Chondrocyte (in vitro differentiated cells): ENCODE results near the gene PRELID1. TPM values are rescaled to one million over a fixed set of nuclear protein-coding genes. Genes with fewer than 3 reads are reported as not detected.

Experiments
- DNase-seq: peaks from one replicate; pipeline ENCODE4 v3.0.0; 2021; ENCODE audit warnings: mixed read lengths, low spot score
- H3K27ac Mint-ChIP-seq: one replicate; pipeline ENCODE4 v1.8.0; 2021; ENCODE audit warnings: mild to moderate bottlenecking, moderate library complexity, mixed read lengths; ENCODE audit not compliant: unreplicated experiment
- H3K27me3 Mint-ChIP-seq: 2 replicates; pipeline ENCODE4 v1.8.0; 2021; ENCODE audit warnings: low read depth, mixed read lengths
- H3K36me3 Mint-ChIP-seq: 2 replicates; pipeline ENCODE4 v1.8.0; 2021; ENCODE audit warnings: low read depth, mixed read lengths
- H3K4me1 Mint-ChIP-seq: 2 replicates; pipeline ENCODE4 v1.8.0; 2021; ENCODE audit warnings: low read depth, mild to moderate bottlenecking, mixed read lengths
- H3K4me3 Mint-ChIP-seq: one replicate; pipeline ENCODE4 v1.8.0; 2021; ENCODE audit warnings: mild to moderate bottlenecking, moderate library complexity, mixed read lengths; ENCODE audit not compliant: unreplicated experiment
- H3K9me3 Mint-ChIP-seq: 2 replicates; pipeline ENCODE4 v1.8.0; 2021; ENCODE audit warnings: low read depth, mixed read lengths
- CTCF ChIP-seq: fragments of 200-600 bp; sonication (generic); IDR thresholded peaks from 2 replicates; pipeline ENCODE4 v1.5.0; 2021; ENCODE audit warnings: antibody characterized with exemption, mild to moderate bottlenecking, moderate library complexity
- total RNA-seq: library from RNA; stranded (reverse); gene quantifications from 3 replicates; pipeline ENCODE4 v1.2.1, GENCODE V29; 2021

The PRELID1 gene
- total RNA-seq, 1 donor from 2014 or later = 109 TPM

GRCh38 chr5:177271113-177271512 is 32.5 kb upstream of the PRELID1 start:
- no peaks in the 10 kb centered on the region for H3K9me3 Mint-ChIP-seq
- H3K27ac Mint-ChIP-seq = no peak overlapping the region
- TF ChIP-seq CTCF = no peak

GRCh38 chr5:177275883-177276282 is 27.7 kb upstream of the PRELID1 start:
- H3K27me3 Mint-ChIP-seq = no peaks in the 10 kb centered on the region
- peaks cover 18% of the 10 kb centered on the region for H3K36me3 Mint-ChIP-seq
- H3K27ac Mint-ChIP-seq = no peak overlapping the region
- no peaks in the 10 kb centered on the region for H3K9me3 Mint-ChIP-seq
- peaks cover 9% of the 10 kb centered on the region for H3K4me1 Mint-ChIP-seq
- no peak for DNase-seq
- TF ChIP-seq CTCF = no peak
- H3K4me3 Mint-ChIP-seq = no peak overlapping the region

More at GRCh38 chr5:177271113-177271512, 32.5 kb upstream of the PRELID1 start:
- H3K4me3 Mint-ChIP-seq = no peak overlapping the region
- peaks cover 17% of the 10 kb centered on the region for H3K36me3 Mint-ChIP-seq
- H3K4me1 Mint-ChIP-seq = peaks cover 20% of the 10 kb centered on the region
- no peak for DNase-seq
- no peaks in the 10 kb centered on the region for H3K27me3 Mint-ChIP-seq

- no peak for DNase-seq
Measured at GRCh38 chr5:177276886-177277285, 26.7 kb upstream of the PRELID1 start.

GRCh38 chr5:177288191-177288590 is 15.4 kb upstream of the PRELID1 start:
- H3K27me3 Mint-ChIP-seq = no peaks in the 10 kb centered on the region
- no peaks in the 10 kb centered on the region for H3K9me3 Mint-ChIP-seq
- H3K4me1 Mint-ChIP-seq = no peaks in the 10 kb centered on the region
- H3K27ac Mint-ChIP-seq = no peak overlapping the region
- DNase-seq = no peak
- H3K4me3 Mint-ChIP-seq = no peak overlapping the region
- no peak for TF ChIP-seq CTCF
- peaks cover 26% of the 10 kb centered on the region for H3K36me3 Mint-ChIP-seq

More at GRCh38 chr5:177276886-177277285, 26.7 kb upstream of the PRELID1 start:
- no peak for TF ChIP-seq CTCF
- no peak overlapping the region for H3K4me3 Mint-ChIP-seq
- peaks cover 3% of the 10 kb centered on the region for H3K4me1 Mint-ChIP-seq
- peaks cover 19% of the 10 kb centered on the region for H3K36me3 Mint-ChIP-seq
- H3K27me3 Mint-ChIP-seq = no peaks in the 10 kb centered on the region
- no peak overlapping the region for H3K27ac Mint-ChIP-seq
- no peaks in the 10 kb centered on the region for H3K9me3 Mint-ChIP-seq

- peaks cover 29% of the 10 kb centered on the region for H3K36me3 Mint-ChIP-seq
- no peak overlapping the region for H3K4me3 Mint-ChIP-seq
- no peaks in the 10 kb centered on the region for H3K27me3 Mint-ChIP-seq
- no peak for TF ChIP-seq CTCF
- H3K4me1 Mint-ChIP-seq = no peaks in the 10 kb centered on the region
- DNase-seq = no peak
- no peaks in the 10 kb centered on the region for H3K9me3 Mint-ChIP-seq
- H3K27ac Mint-ChIP-seq = no peak overlapping the region
Measured at GRCh38 chr5:177290816-177291596, 12.6 kb upstream of the PRELID1 start.
